ENCODE measurements around the gene FAM13C. TPM values are rescaled to one million over a fixed set of nuclear protein-coding genes. Genes with fewer than 3 reads are reported as not detected.

The FAM13C gene
- total and polyA plus RNA-seq, 2 of the 13 experiments (the other 11 are each of a cell fraction or from before 2014, with no cell fraction given) = 0.07 to 0.26 TPM

- TF ChIP-seq ZFP90 (CRISPR knock-in tag; IDR thresholded peaks at IDR 0.05; ENCODE audit: borderline replicate concordance) (no peak), ZNF3 (CRISPR knock-in tag; IDR thresholded peaks at IDR 0.05) (no peak)
Measured at GRCh38 chr10:59342723-59343122, 19.6 kb downstream of the FAM13C start (continued).

GRCh38 chr10:59342000-59342399 is 20.3 kb downstream of the FAM13C start:
- no peaks in the 10 kb centered on the region; a peak in 1 of 5 replicates for H3K27me3 ChIP-seq (ENCODE audit: control insufficient read depth in 1 of 2, insufficient read depth in 2 of 2, low read length in 2 of 2)

More at GRCh38 chr10:59342000-59342399, 20.3 kb downstream of the FAM13C start:
- Histone ChIP-seq H2AFZ (ENCODE audit: low read length) (no peak overlapping the region), H3K4me3 (replicated peaks in 1 of 3; ENCODE audit: insufficient read depth in 1 of 3, low read depth in 2 of 3, low read length in 3 of 3) (no peak overlapping the region), H3K9ac (ENCODE audit: insufficient read depth, low read depth, low read length) (no peak overlapping the region), H3K4me1 (ENCODE audit: insufficient read depth, low read length) (peaks cover 9% of the 10 kb centered on the region), H4K20me1 (ENCODE audit: insufficient read depth, low read length) (no peaks in the 10 kb centered on the region), H3K4me2 (ENCODE audit: low read depth, low read length) (no peak overlapping the region), H3K27ac (ENCODE audit: extremely low read length, insufficient read depth, low read length) (no peak overlapping the region), H3K79me2 (ENCODE audit: insufficient read depth, low read length) (no peaks in the 10 kb centered on the region), H3K9me3 (ENCODE audit: low read length) (no peaks in the 10 kb centered on the region), H3K36me3 (replicated peaks in 1 of 2; ENCODE audit: control insufficient read depth in 1 of 2, insufficient read depth in 2 of 2, low read length in 2 of 2) (no peaks in the 10 kb centered on the region)
- no TSS peak for BruUV-seq (replicated peaks)
- no peak for DNase-seq (ENCODE audit: low spot score)
- no peak for ATAC-seq
- in situ Hi-C loops (cut with HindIII; ENCODE audit: extremely low pct_ligation_motif_present, low pct_unique_long_range_greater_than_20kb) = no loop called here
- ChIA-PET CTCF (ENCODE audit: low intra/inter-chr PET ratio, low total read pairs) (no interaction called here), POLR2A (no interaction called here)
- TF ChIP-seq MED8 (CRISPR knock-in tag; IDR thresholded peaks at IDR 0.05; ENCODE audit: insufficient replicate concordance) (no peak), ELF3 (CRISPR knock-in tag; IDR thresholded peaks at IDR 0.05) (no peak), SMC3 (IDR thresholded peaks at IDR 0.05; ENCODE audit: low read length) (no peak), SP2 (CRISPR knock-in tag; IDR thresholded peaks at IDR 0.05) (no peak), TP53 (CRISPR knock-in tag; conservative IDR thresholded peaks at IDR 0.05) (no peak), MBNL3 (CRISPR knock-in tag; conservative IDR thresholded peaks at IDR 0.05) (no peak), RFX3 (CRISPR knock-in tag; IDR thresholded peaks at IDR 0.05) (no peak), PREB (CRISPR knock-in tag; IDR thresholded peaks at IDR 0.05) (no peak), ESRRA (CRISPR knock-in tag; IDR thresholded peaks at IDR 0.05; ENCODE audit: low read depth) (no peak), KDM5A (IDR thresholded peaks at IDR 0.05; ENCODE audit: borderline replicate concordance, low read length) (no peak), ZNF280D (CRISPR knock-in tag; IDR thresholded peaks at IDR 0.05) (no peak), NR2C2 (CRISPR knock-in tag; IDR thresholded peaks at IDR 0.05; ENCODE audit: borderline replicate concordance) (no peak), NPAS2 (CRISPR knock-in tag; IDR thresholded peaks at IDR 0.05; ENCODE audit: borderline replicate concordance) (no peak), ZNF616 (CRISPR knock-in tag; IDR thresholded peaks at IDR 0.05; ENCODE audit: low read depth) (no peak), ZNF430 (CRISPR knock-in tag; IDR thresholded peaks at IDR 0.05) (no peak)
- TF ChIP-seq, protein P1, sequence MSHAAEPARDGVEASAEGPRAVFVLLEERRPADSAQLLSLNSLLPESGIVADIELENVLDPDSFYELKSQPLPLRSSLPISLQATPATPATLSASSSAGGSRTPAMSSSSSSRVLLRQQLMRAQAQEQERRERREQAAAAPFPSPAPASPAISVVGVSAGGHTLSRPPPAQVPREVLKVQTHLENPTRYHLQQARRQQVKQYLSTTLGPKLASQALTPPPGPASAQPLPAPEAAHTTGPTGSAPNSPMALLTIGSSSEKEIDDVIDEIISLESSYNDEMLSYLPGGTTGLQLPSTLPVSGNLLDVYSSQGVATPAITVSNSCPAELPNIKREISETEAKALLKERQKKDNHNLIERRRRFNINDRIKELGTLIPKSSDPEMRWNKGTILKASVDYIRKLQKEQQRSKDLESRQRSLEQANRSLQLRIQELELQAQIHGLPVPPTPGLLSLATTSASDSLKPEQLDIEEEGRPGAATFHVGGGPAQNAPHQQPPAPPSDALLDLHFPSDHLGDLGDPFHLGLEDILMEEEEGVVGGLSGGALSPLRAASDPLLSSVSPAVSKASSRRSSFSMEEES (CRISPR knock-in tag; IDR thresholded peaks at IDR 0.05) = no peak
- WGBS (ENCODE audit: low lambda C conversion rate) = 75% methylated on average over 1 of the region's 1 CpG
- no peak for FAIRE-seq
- intact Hi-C loops (cut with micrococcal nuclease; ENCODE audit: unreplicated experiment) = no loop called here

All from HepG2 (cell line).